HEK293T (cell line): ENCODE results near the gene GADD45G.

Experiments used
- BHLHE40 ChIP-seq: fragments of 450-650 bp; IDR thresholded peaks from 2 replicates; pipeline ENCODE4 v1.6.1; 2016; ENCODE audit warnings: mild to moderate bottlenecking, moderate library complexity, borderline replicate concordance
- ELF4 ChIP-seq: fragments of 450-650 bp; IDR thresholded peaks from 2 replicates; pipeline ENCODE4 v1.6.1; 2017; ENCODE audit warnings: antibody characterized with exemption
- FOXA1 ChIP-seq: fragments of 450-650 bp; IDR thresholded peaks from 2 replicates; pipeline ENCODE4 v1.6.1; 2016; ENCODE audit warnings: mild to moderate bottlenecking
- FOXK2 ChIP-seq: fragments of 450-650 bp; IDR thresholded peaks from 2 replicates; pipeline ENCODE4 v1.6.1; 2016; ENCODE audit warnings: mild to moderate bottlenecking
- FOXM1 ChIP-seq: fragments of 450-650 bp; IDR thresholded peaks from 2 replicates; pipeline ENCODE4 v1.6.1; 2017; ENCODE audit warnings: mild to moderate bottlenecking, borderline replicate concordance
- L3MBTL2 ChIP-seq: fragments of 450-650 bp; conservative IDR thresholded peaks from 2 replicates; pipeline ENCODE4 v1.6.1; 2016; ENCODE audit warnings: mild to moderate bottlenecking
- PKNOX1 ChIP-seq: fragments of 450-650 bp; IDR thresholded peaks from 2 replicates; pipeline ENCODE4 v1.6.1; 2016
- SP1 ChIP-seq: fragments of 450-650 bp; IDR thresholded peaks from 2 replicates; pipeline ENCODE4 v1.6.1; 2017
- SUZ12 ChIP-seq: fragments of 450-650 bp; IDR thresholded peaks from 2 replicates; pipeline ENCODE4 v1.6.1; 2016; ENCODE audit warnings: mild to moderate bottlenecking
- TARDBP ChIP-seq: fragments of 450-650 bp; IDR thresholded peaks from 2 replicates; pipeline ENCODE4 v1.6.1; 2016
- ZNF384 ChIP-seq: fragments of 450-650 bp; IDR thresholded peaks from 2 replicates; pipeline ENCODE4 v1.6.1; 2016

GRCh38 chr9:89621031-89621430, 16.2 kb downstream of the GADD45G start:
- TF ChIP-seq FOXM1 (no peak), BHLHE40 (no peak), ZNF384 (no peak), FOXA1 (no peak), SUZ12 (no peak), PKNOX1 (no peak), SP1 (no peak), L3MBTL2 (no peak), TARDBP (no peak), FOXK2 (no peak), ELF4 (no peak)
